ENCODE results near the gene CACNA1A.
"Not testable (repeated sequence)": the region's sequence is repeated elsewhere in the genome, so short reads cannot be mapped to it uniquely, and the experiment has no call there.

CACNA1A gene

DNA sequence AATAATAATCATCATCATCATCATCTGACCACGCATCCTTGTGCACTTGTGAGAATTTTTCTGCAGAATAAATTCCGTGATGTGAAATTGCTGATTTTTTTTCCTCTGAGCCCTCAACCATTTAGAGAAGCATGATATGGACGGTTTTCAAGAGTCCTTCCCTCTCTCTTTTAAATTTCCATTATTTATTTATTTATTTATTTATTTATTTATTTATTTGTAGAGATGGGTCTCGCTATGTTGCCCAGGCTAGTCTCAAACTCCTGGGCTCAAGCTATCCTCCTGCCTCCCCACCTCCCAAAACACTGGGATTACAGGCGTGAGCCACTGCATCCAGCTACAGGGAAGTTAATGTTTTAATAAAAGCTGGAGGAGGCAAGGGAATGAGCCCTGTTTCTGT is 39.6 kb downstream of the CACNA1A start:
- no peak for TF ChIP-seq ZNF274 (IDR thresholded peaks at IDR 0.05; ENCODE audit: low read depth, low read length)
- H3K4me3 ChIP-seq (ENCODE audit: low read length): no peak overlapping the region

DNA sequence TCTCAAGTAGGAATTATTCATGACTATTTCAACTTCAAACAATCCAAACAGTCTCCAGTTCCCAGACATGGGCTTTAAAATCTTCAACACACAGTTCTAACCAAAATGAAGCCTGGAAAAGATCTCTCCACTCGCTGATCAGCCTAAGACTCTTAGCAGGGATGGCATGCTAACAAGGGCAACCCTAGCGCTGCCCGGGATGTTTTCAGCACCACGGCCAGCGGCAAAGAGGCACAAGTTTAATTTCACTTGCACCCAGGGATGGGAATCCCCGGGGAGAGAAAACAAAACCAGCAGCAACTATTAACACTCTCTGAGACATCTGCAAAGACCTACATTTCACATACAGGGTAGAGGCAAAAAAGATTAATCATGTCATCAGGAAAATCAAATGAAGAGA is 43.0 kb downstream of the CACNA1A start:
- TF ChIP-seq ZNF274 (IDR thresholded peaks at IDR 0.05; ENCODE audit: low read depth, low read length): no peak
- no peak overlapping the region for H3K4me3 ChIP-seq (ENCODE audit: low read length)

DNA sequence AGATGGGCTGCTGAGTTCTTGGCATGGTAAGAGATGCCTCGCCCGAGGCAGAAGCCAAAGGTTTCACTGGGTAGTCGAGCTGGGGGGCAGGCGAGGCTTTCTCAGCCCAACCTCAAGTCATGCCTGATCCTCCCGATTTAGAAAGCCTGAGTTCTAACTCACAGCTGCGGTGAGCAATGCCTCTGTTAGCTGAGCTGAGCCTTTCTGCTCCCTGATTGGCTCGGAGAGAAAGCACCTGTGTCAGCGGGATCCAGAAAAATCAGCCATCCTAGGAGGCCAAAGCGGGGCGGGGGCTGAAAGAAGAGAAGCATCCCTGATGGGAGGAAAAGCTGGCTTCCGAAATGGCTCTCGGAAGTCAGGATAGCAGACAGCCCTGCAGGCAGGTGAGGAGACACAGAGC is 44.7 kb downstream of the CACNA1A start:
- TF ChIP-seq ZNF274 (IDR thresholded peaks at IDR 0.05; ENCODE audit: low read depth, low read length): no peak
- no peak overlapping the region for H3K4me3 ChIP-seq (ENCODE audit: low read length)

DNA sequence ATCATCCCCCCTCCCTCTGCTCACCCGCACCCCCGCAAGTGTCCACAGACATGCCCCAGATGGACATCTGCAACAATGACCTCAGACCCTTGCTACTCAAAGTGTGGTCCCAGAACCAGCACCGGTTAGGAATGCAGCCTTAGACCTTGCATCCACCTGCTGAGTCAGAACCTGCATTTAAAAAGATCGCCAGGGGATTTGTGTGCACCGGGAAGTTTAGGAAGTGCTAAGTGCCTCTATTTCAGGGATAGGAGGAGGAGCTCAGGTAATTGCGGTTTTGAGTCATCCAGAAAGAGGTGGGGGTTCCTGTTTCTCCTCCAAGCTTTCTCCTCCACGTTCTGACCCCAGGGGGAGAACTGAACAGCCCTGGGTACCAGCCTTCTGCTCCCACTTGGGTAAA is 46.2 kb downstream of the CACNA1A start:
- no peak overlapping the region for H3K4me3 ChIP-seq (ENCODE audit: low read length)
- TF ChIP-seq ZNF274 (IDR thresholded peaks at IDR 0.05; ENCODE audit: low read depth, low read length): no peak

DNA sequence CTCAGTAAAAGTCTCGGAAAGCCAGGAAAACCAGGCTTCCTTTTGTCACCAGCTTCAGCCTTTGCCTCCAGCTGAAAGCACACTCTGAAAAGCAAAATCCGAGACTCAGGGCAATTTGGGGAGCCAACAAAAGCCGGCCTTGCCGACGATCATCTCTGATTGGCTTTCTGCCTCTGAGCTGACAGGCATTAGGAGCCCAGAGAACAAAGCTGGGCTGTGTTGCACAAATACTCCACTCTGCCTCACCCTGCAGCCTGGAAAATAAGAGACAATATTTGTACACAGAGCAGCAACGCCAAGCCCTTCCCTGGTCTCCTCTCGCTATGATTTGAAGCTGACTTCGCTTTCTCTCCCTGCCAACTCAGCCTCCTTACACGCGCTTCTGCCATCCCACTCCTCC is 46.9 kb downstream of the CACNA1A start:
- TF ChIP-seq ZNF274 (IDR thresholded peaks at IDR 0.05; ENCODE audit: low read depth, low read length): no peak
- no peak overlapping the region for H3K4me3 ChIP-seq (ENCODE audit: low read length)

DNA sequence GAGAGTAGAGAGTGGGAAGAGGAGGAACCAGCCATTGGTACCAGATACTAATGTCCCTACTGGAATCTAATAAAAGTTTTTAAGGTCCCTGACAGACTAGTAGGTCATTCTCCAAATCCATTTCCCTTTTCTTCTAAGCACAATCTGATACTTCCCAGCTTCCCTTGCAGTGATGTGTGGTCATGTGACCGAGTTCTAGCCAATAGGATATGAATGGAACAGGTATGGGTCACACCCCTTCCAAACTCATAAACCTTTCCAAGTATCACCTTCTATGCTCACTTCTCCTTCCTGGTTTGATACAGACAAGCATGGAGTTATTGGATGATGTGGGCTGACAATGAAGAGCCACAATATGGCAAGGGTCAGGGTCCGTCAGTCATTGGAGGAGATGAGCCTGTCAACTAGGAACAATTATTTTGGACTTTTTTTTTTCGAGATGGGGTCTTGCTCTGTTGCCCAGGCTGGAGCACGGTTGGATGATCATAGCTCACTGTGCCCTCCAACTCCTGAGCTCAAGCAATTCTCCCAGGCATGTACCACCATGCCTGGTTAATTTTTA is 54.8 kb downstream of the CACNA1A start:
- TF ChIP-seq ZNF274 (IDR thresholded peaks at IDR 0.05; ENCODE audit: low read depth, low read length): no peak

DNA sequence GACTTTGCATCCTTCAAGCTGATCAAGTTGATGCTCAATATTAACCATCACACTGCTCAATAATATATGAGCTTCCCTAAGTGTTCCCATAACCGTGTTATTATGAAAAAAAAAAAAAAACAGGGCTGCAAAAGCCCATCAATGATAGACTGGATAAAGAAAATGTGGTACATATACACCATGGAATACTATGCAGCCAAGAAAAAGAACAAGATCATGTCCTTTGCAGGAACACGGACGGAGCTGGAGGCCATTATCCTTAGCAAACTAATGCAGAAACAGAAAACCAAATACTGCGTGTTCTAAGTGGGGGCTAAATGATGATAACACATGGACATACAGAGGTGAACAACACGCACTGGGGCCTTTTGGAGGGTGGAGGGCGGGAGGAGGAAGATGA is 58.3 kb downstream of the CACNA1A start:
- TF ChIP-seq ZNF274 (IDR thresholded peaks at IDR 0.05; ENCODE audit: low read depth, low read length): no peak
- H3K4me3 ChIP-seq (ENCODE audit: low read length): no peak overlapping the region

More for the DNA sequence above, 54.8 kb downstream of the CACNA1A start:
- no peak overlapping the region for H3K4me3 ChIP-seq (ENCODE audit: low read length)

DNA sequence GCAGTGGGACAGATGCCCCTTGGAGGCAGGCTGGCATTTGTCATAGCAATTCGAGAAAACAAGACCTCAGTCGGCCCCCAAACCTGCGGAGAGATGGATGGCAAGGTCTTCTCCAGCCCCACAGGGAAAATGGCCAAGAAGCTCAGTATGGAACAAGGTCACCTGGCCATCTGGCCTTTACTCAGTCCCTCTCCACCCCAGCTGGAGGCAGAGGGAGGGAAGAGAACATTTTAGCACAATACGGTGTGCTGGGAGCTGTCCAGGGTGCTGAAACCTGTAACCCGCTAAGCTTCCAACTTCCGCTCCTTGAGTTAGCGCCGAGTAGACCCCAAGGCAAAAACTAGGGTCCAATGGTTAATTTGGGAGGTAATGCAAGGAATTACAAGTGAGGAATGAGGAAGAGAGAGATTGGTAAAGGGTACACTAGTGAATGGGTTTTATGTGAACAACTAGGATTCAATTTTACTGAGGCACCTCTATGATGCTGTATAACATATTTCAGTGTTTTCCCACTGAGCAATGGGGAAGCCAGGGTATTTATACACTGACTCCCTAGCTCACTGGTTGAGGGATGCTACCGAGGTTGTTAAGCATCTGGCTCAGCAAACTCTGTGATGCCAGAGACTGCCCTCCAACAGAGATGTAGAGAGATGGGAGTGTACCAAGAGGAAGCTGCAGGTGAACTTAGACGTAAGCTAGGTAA is 64.3 kb downstream of the CACNA1A start:
- TF ChIP-seq ZNF274 (IDR thresholded peaks at IDR 0.05; ENCODE audit: low read depth, low read length): no peak
- H3K4me3 ChIP-seq (ENCODE audit: low read length): no peak overlapping the region

DNA sequence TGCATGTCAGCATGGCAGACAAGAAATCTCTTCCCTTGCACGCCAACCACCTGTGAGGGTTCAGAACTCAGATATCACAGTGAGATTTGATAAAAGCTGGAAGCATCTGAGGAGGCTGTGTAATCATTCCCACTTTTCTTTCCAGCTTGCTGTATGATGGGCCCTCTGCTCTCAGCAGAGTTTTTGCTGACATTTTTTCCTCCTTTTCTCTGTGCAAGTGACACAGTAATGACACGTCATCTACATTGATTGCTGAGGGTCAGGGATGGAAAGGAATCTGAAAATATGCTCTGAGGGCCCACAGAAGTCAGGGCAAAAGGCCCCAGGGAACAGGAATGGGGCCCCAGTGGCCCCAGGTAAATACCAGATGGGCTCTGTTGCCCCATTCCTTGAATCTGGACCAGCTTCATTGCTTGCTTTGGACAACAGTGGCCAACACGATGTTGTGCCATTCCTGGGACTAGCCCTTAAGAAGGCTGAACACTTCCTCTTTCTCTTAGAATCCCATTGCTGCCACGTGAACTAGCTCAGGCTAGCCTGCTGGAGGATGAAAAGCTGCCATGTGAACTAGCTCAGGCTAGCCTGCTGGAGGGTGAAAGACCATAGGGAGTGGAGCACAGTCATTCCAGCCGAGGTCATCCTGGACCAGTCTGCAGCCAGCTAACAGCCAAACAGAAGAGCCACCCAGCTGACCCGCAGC is 68.2 kb downstream of the CACNA1A start:
- TF ChIP-seq ZNF274 (IDR thresholded peaks at IDR 0.05; ENCODE audit: low read depth, low read length): no peak
- H3K4me3 ChIP-seq (ENCODE audit: low read length): no peak overlapping the region

DNA sequence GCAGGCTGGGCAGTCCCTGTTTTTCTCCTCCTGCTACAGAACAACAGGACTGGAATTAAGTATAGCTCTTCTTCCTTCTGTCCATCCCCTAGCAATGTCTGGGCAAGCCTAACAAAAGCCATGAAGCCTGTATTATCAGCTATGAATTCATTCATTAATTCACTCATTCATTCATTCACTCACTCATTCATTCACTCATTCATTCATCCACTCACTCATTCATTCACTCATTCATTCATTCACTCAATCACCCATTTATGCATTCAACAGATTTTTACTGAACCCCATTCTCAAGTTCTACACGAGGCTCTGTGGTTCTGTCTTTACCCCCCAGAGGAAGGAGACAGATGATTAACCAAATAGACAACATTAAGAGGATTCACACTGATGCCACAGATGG is 69.9 kb downstream of the CACNA1A start:
- no peak for TF ChIP-seq ZNF274 (IDR thresholded peaks at IDR 0.05; ENCODE audit: low read depth, low read length)
- H3K4me3 ChIP-seq (ENCODE audit: low read length): no peak overlapping the region

DNA sequence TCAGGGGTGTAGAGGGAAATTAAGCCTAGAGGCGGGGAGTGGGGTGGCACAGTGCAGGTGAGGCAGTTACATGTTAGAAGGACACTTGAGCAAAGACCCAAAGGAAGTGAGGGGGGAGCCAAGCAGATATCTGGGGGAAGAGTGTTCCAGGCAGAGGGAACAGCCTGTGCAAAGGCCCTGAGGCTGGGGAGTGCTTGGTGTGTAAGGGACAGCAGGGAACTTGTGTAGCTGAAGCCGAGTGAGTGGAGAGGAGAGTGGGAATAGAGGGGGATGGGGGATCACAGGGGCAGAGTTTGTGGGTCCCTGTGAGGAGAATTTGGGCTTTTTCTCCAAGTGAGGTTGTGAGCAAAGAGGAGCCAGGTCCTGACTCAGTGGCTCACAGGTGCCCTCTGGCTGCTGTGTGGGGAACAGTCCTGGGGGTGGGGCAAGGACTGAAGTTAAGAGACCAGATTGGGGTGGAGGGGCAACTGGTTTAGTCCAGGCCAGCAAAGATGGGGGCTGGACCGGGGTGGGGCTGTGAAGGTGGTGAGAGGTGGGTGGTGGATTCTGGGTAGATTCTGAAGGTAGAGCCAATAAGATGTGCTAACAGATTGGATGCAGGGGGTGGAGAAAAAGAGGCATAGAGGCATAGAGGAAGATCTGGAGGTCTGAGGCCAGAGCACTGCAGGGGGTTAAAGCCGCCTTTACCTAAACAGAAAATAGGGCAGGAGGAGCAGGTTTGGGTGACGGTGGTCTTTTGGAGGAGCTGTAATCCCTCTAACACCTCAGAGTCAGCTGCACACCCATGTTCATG is 75.3 kb downstream of the CACNA1A start:
- TF ChIP-seq ZNF274 (IDR thresholded peaks at IDR 0.05; ENCODE audit: low read depth, low read length): no peak
- H3K4me3 ChIP-seq (ENCODE audit: low read length): no peak overlapping the region

DNA sequence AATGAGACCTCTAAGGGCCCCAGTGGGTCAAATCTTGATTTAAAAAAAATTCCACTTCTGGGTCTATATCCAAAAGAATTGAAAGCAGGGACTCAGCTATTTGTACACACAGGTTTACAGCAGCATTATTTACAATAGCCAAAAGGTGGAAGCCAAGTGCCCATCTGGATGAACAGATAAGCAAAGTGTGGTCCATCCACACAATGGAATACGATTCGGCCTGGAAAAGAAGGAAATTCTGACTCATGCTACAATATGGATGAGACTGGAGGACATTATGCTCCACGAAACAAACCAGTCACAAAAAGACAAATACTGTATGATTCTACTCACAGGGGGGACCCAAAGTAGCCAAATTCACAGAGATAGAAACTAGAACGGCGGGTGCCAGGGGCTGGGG is 76.7 kb downstream of the CACNA1A start:
- H3K4me3 ChIP-seq (ENCODE audit: low read length): no peak overlapping the region
- TF ChIP-seq ZNF274 (IDR thresholded peaks at IDR 0.05; ENCODE audit: low read depth, low read length): no peak

DNA sequence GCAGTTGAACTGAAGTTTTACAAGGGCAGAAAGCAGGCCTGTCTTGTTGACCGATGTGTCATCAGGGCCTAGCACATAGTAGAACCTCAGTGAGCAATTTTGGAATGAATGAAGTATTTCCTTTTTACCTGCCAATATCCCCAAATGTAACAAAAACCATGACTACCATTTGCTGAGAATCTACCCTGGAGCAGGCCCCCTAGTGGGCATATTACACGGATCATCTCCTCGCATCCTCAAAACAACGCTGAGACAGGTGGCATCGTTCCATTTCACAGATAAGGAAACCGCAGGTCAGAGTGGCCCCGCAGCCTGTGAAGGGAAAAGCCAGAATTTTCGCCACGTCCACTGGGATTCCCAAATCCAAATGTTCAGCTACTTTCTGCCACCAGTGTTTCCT is 77.9 kb downstream of the CACNA1A start:
- H3K4me3 ChIP-seq (ENCODE audit: low read length): no peak overlapping the region
- TF ChIP-seq ZNF274 (IDR thresholded peaks at IDR 0.05; ENCODE audit: low read depth, low read length): no peak

DNA sequence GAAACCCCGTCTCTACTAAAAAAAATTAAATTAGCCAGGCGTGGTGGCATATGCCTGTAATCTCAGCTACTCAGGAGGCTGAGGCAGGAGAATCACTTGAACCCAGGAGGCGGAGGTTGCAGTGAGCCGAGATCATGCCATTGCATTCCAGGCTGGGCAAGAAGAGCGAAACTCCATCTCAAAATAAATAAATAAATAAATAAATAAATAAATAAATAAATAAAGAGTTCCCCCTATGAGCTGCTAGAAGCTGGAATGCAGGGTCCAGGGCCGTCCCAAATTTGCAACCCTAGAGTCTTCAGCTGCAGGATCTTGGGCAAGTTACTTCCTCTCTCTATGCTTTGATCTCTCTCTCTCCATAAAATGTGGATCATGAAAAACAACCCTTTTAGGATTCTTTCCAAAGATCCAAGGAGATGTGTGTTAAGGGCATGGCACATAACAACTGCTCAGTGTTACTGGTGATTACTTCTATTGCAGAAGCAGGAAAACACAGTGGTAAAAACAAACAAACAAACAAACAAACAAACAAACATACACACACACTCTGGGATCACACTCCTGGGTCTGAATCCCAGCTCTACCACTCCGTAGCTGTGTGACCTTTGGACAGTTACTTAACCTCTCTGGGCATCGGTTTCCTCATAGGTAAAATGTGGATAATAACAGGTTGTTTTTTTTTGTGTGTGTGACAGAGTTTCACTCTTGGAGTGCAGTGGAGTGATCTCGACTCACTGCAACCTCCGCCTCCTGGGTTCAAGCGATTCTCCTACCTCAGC is 78.8 kb downstream of the CACNA1A start:
- no peak for TF ChIP-seq ZNF274 (IDR thresholded peaks at IDR 0.05; ENCODE audit: low read depth, low read length)
- no peak overlapping the region for H3K4me3 ChIP-seq (ENCODE audit: low read length)

DNA sequence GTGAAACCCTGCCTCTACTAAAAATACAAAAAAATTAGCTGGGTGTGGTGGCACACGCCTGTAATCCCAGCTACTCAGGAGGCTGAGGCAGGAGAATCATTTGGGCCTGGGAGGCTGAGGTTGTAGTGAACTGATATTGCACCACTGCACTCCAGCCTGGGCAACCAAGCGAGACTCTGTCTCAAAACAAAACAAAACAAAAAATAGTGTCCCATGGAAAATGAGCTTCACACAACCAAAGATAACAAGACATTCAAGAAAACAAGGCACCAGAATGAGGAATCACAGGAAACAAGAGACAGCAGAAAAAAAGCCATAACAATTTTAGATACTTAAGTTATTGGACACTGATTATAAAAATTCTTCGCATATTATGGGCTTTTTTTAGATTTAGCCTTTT is 80.4 kb downstream of the CACNA1A start:
- H3K4me3 ChIP-seq (ENCODE audit: low read length): not testable (repeated sequence)

Data from GM08714 (cell line).